T-helper 2 cell treated with Interferon-gamma antibody and Interleukin-4, amounts not matched to agents 5 μg/mL and 100 μg/mL, for 36 hours (primary cell): ENCODE measurements around the gene AOPEP.

Experiments used
- DNase-seq: peaks from one replicate; pipeline ENCODE4 v3.0.0; 2021; ENCODE audit warnings: low spot score
- H3K27ac Mint-ChIP-seq: one replicate; pipeline ENCODE4 v1.8.0; 2021; ENCODE audit warnings: mild to moderate bottlenecking, mixed read lengths
- H3K27me3 Mint-ChIP-seq: one replicate; pipeline ENCODE4 v1.8.0; 2021; ENCODE audit warnings: low read depth, mixed read lengths
- H3K36me3 Mint-ChIP-seq: one replicate; pipeline ENCODE4 v1.8.0; 2021; ENCODE audit warnings: low read depth, mixed read lengths
- H3K4me1 Mint-ChIP-seq: one replicate; pipeline ENCODE4 v1.8.0; 2021; ENCODE audit warnings: low read depth, mixed read lengths
- H3K4me3 Mint-ChIP-seq: one replicate; pipeline ENCODE4 v1.8.0; 2022; ENCODE audit warnings: mild to moderate bottlenecking, moderate library complexity, mixed read lengths
- H3K9me3 Mint-ChIP-seq: one replicate; pipeline ENCODE4 v1.8.0; 2021; ENCODE audit warnings: mixed read lengths

Gene AOPEP

GRCh38 chr9:94734054-94734754 is 7.7 kb downstream of the AOPEP start:
- Mint-ChIP-seq H3K4me3 (no peak overlapping the region), H3K4me1 (no peaks in the 10 kb centered on the region), H3K27me3 (no peaks in the 10 kb centered on the region), H3K36me3 (peaks cover 2% of the 10 kb centered on the region), H3K9me3 (no peaks in the 10 kb centered on the region), H3K27ac (no peak overlapping the region)
- DNase-seq, result no peak

GRCh38 chr9:94736759-94737158 is 10.3 kb downstream of the AOPEP start:
- no peak overlapping the region for H3K27ac Mint-ChIP-seq

GRCh38 chr9:94740145-94740840 is 13.8 kb downstream of the AOPEP start:
- Mint-ChIP-seq H3K9me3 (no peaks in the 10 kb centered on the region), H3K4me3 (no peak overlapping the region), H3K4me1 (peaks cover 3% of the 10 kb centered on the region), H3K27me3 (no peaks in the 10 kb centered on the region), H3K27ac (no peak overlapping the region), H3K36me3 (peaks cover 7% of the 10 kb centered on the region)
- no peak for DNase-seq

More at GRCh38 chr9:94736759-94737158, 10.3 kb downstream of the AOPEP start:
- no peak for DNase-seq
- peaks cover 3% of the 10 kb centered on the region for H3K4me1 Mint-ChIP-seq
- no peaks in the 10 kb centered on the region for H3K27me3 Mint-ChIP-seq
- no peak overlapping the region for H3K4me3 Mint-ChIP-seq
- no peaks in the 10 kb centered on the region for H3K9me3 Mint-ChIP-seq
- peaks cover 2% of the 10 kb centered on the region for H3K36me3 Mint-ChIP-seq

- Mint-ChIP-seq H3K36me3 (peaks cover 10% of the 10 kb centered on the region), H3K4me1 (peaks cover 3% of the 10 kb centered on the region), H3K9me3 (no peaks in the 10 kb centered on the region), H3K27ac (no peak overlapping the region), H3K4me3 (no peak overlapping the region), H3K27me3 (no peaks in the 10 kb centered on the region)
- no peak for DNase-seq
These were observed 15.4 kb downstream of the AOPEP start for GRCh38 chr9:94741866-94742265.

- H3K9me3 Mint-ChIP-seq, result peaks cover 4% of the 10 kb centered on the region
- H3K4me1 Mint-ChIP-seq, result peaks cover 3% of the 10 kb centered on the region
- no peaks in the 10 kb centered on the region for H3K27me3 Mint-ChIP-seq
- DNase-seq, result no peak
- no peak overlapping the region for H3K4me3 Mint-ChIP-seq
- H3K36me3 Mint-ChIP-seq, result peaks cover 14% of the 10 kb centered on the region
- H3K27ac Mint-ChIP-seq, result no peak overlapping the region
These were observed 16.8 kb downstream of the AOPEP start for GRCh38 chr9:94743035-94743954.

GRCh38 chr9:94745806-94746540 is 19.5 kb downstream of the AOPEP start:
- peaks cover 23% of the 10 kb centered on the region for H3K9me3 Mint-ChIP-seq
- H3K4me3 Mint-ChIP-seq, result no peak overlapping the region
- H3K27ac Mint-ChIP-seq, result no peak overlapping the region
- H3K27me3 Mint-ChIP-seq, result no peaks in the 10 kb centered on the region
- H3K4me1 Mint-ChIP-seq, result no peaks in the 10 kb centered on the region
- DNase-seq, result no peak
- H3K36me3 Mint-ChIP-seq, result peaks cover 29% of the 10 kb centered on the region

GRCh38 chr9:94746541-94747370 is 20.3 kb downstream of the AOPEP start:
- Mint-ChIP-seq H3K4me3 (no peak overlapping the region), H3K36me3 (peaks cover 31% of the 10 kb centered on the region), H3K27ac (no peak overlapping the region)

GRCh38 chr9:94754976-94755475 is 28.5 kb downstream of the AOPEP start:
- Mint-ChIP-seq H3K27me3 (no peaks in the 10 kb centered on the region), H3K4me3 (no peak overlapping the region), H3K36me3 (peaks cover 11% of the 10 kb centered on the region), H3K4me1 (no peaks in the 10 kb centered on the region), H3K27ac (no peak overlapping the region), H3K9me3 (peaks cover 6% of the 10 kb centered on the region)
- no peak for DNase-seq

More at GRCh38 chr9:94746541-94747370, 20.3 kb downstream of the AOPEP start:
- DNase-seq, result no peak
- Mint-ChIP-seq H3K9me3 (peaks cover 26% of the 10 kb centered on the region), H3K27me3 (no peaks in the 10 kb centered on the region), H3K4me1 (no peaks in the 10 kb centered on the region)

- Mint-ChIP-seq H3K27me3 (no peaks in the 10 kb centered on the region), H3K9me3 (no peaks in the 10 kb centered on the region), H3K36me3 (peaks cover 9% of the 10 kb centered on the region), H3K4me3 (no peak overlapping the region), H3K4me1 (peaks cover 3% of the 10 kb centered on the region), H3K27ac (no peak overlapping the region)
- DNase-seq, result no peak
These were observed 30.7 kb downstream of the AOPEP start for GRCh38 chr9:94757158-94757557.

GRCh38 chr9:94758031-94758430 is 31.5 kb downstream of the AOPEP start:
- DNase-seq, result no peak
- no peak overlapping the region for H3K4me3 Mint-ChIP-seq
- no peak overlapping the region for H3K27ac Mint-ChIP-seq
- H3K27me3 Mint-ChIP-seq, result no peaks in the 10 kb centered on the region
- peaks cover 3% of the 10 kb centered on the region for H3K4me1 Mint-ChIP-seq
- no peaks in the 10 kb centered on the region for H3K9me3 Mint-ChIP-seq
- H3K36me3 Mint-ChIP-seq, result peaks cover 8% of the 10 kb centered on the region

- H3K4me3 Mint-ChIP-seq, result no peak overlapping the region
- H3K4me1 Mint-ChIP-seq, result peaks cover 3% of the 10 kb centered on the region
- peaks cover 8% of the 10 kb centered on the region for H3K36me3 Mint-ChIP-seq
- no peak overlapping the region for H3K27ac Mint-ChIP-seq
- DNase-seq, result no peak
- H3K27me3 Mint-ChIP-seq, result no peaks in the 10 kb centered on the region
- H3K9me3 Mint-ChIP-seq, result no peaks in the 10 kb centered on the region
These were observed 32.4 kb downstream of the AOPEP start for GRCh38 chr9:94758880-94759279.

GRCh38 chr9:94760010-94760409 is 33.5 kb downstream of the AOPEP start:
- H3K4me1 Mint-ChIP-seq, result peaks cover 3% of the 10 kb centered on the region
- H3K27ac Mint-ChIP-seq, result no peak overlapping the region
- no peak for DNase-seq
- no peaks in the 10 kb centered on the region for H3K27me3 Mint-ChIP-seq
- peaks cover 8% of the 10 kb centered on the region for H3K36me3 Mint-ChIP-seq
- H3K9me3 Mint-ChIP-seq, result no peaks in the 10 kb centered on the region
- H3K4me3 Mint-ChIP-seq, result no peak overlapping the region
